A673 (cell line): ENCODE results near the gene UBIAD1.

ENCODE experiments used
- CTCF ChIP-seq: fragments of 300-800, 200-600 bp; sonication (generic); conservative IDR thresholded peaks from 2 replicates; pipeline ENCODE4 v1.5.1; 2017; ENCODE audit warnings: low read depth, mild to moderate bottlenecking, antibody characterized with exemption, low read length, moderate library complexity, mixed read lengths
- EZH2 ChIP-seq: fragments of 200-600 bp; sonication (generic); IDR thresholded peaks from 2 replicates; pipeline ENCODE4 v1.6.1; 2017; ENCODE audit warnings: borderline replicate concordance, low read depth, mild to moderate bottlenecking, mixed read lengths, antibody characterized with exemption, low read length; ENCODE audit not compliant: poor library complexity, severe bottlenecking

- TF ChIP-seq CTCF (no peak), EZH2 (no peak)
Measured at GRCh38 chr1:11335417-11336056, 62.5 kb downstream of the UBIAD1 start.
